GM18951 (cell line): ENCODE results near the gene LRRC4C.
"Not testable (repeated sequence)": the region's sequence is repeated elsewhere in the genome, so short reads cannot be mapped to it uniquely, and the experiment has no call there.

ENCODE experiments used
- POLR2A ChIP-seq: IDR thresholded peaks from 4 replicates; pipeline ENCODE4 v1.6.1; 2011; ENCODE audit warnings: mild to moderate bottlenecking; ENCODE audit not compliant: insufficient read length, insufficient read depth; ENCODE audit errors: extremely low read depth
- in situ Hi-C: fragments of 300-500 bp; cut with MboI; formaldehyde crosslinking; loops from one replicate; pipeline ENCODE4 v1.12.0; 2022; ENCODE audit warnings: low sequenced_read_pairs, mixed read lengths, inconsistent platforms; ENCODE audit not compliant: unreplicated experiment

Gene LRRC4C

GRCh38 chr11:40190294-40190693 is 1269.2 kb downstream of the LRRC4C start:
- in situ Hi-C loops = no loop called here
- no peak for TF ChIP-seq POLR2A

DNA sequence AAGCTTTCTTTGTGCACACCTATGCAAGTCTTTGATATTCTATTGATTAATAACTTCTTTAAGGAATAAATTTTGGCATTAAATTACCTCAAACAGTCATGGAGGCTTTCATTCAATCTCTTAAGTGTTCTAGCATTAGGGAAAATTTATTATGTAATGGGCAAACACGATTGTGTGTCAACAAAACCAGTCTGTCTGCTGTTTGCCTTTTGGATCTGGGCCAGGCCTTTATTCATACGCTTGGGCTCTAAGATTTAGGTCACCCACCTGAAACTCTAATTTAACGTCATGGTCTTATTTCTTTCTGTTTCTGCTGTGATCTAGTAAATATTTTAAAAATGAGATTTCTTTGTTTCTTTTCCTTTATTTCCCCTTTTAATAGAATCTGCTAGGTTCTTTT is 1270.6 kb downstream of the LRRC4C start:
- in situ Hi-C loops = no loop called here
- TF ChIP-seq POLR2A = no peak

- in situ Hi-C loops = no loop called here
- no peak for TF ChIP-seq POLR2A
Measured at GRCh38 chr11:40187295-40187694, 1272.2 kb downstream of the LRRC4C start.

DNA sequence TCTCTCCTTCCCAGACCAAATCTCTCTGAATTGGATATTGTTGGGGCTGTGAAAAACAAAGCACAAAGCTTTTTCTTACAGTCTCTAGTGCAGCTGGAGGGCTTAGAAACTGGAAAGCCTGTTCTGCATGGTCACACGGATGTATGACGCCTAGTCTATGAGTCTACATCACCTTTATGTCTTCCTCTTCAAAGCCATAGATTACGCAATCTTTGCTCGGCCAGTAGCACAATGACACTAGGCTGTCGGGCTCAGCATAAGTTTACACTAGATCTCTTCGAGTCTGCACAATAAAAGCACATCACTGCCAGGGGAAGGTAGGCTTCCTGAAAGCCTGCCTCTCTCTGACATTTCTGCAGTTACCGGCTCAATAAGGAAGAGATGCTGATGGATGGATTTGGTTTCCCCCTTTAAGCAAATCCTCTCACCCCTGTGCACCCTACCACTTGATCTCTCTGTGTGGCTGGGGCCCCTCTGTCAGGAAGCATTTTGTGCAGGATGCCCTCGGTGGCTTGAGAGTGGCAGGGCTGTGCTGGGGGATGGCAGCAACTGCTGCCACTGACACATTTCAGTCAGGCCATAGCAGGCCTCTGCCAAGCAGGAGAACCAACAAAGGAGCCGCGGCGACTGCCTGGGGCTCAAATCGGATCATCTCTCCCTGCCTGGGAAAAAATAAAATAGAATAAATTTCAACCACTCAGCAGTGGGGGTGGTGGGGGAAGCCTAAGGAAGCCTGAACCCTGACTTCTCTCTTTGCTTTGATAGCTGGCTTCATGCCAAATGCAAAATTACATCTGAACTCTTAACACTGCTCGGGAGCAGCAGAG is 1272.8 kb downstream of the LRRC4C start:
- in situ Hi-C loops = no loop called here
- no peak for TF ChIP-seq POLR2A

GRCh38 chr11:40185793-40186192 is 1273.7 kb downstream of the LRRC4C start:
- in situ Hi-C loops = no loop called here
- no peak for TF ChIP-seq POLR2A

DNA sequence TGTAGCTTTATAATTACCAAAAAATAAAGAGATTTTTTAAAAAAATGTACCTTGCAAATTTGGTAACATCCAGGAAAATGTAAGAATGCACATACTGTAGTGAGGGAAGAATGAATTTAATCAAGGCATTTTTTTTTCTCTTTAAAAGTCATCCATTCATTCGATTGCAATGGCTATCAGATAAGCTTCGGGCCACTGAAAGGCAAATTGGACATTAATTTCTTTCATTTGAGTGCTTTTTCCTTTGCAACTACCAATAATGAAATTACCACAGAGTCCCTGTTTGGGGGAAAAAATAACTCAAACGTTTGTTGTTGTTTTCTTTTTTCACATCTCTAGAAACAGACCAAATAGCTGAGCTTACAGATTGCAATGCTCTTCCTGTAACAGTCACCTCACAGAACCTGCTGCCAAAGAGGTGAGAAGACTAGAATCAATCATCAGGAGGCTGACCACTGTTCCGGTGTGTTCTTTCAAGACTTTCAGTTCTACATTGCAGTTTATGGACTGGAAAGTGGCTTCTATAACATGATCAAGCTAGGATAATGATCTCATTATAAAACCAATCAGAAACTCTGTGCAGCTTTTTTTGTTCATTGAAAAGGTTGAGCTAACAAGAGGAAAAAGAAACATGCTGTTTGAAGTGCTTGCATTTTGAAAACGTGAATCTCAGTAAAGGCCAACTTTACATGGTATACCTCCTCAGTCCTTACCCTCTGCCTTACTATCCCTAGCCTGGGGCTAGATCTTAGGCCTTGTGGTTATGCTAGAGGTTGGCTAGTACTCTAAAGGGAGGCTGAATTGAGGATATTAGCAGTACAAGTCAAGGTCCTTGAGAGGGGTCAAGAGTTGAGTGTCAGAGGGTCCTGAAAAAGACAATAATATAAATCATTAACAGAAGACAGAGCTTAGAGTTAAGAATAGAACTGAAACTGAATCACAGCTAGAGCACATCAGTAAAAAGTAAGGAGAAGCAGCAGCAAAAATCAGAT is 1276.1 kb downstream of the LRRC4C start:
- TF ChIP-seq POLR2A = no peak
- in situ Hi-C loops = no loop called here

- in situ Hi-C loops = no loop called here
Measured at GRCh38 chr11:40179541-40179940, 1279.9 kb downstream of the LRRC4C start.

DNA sequence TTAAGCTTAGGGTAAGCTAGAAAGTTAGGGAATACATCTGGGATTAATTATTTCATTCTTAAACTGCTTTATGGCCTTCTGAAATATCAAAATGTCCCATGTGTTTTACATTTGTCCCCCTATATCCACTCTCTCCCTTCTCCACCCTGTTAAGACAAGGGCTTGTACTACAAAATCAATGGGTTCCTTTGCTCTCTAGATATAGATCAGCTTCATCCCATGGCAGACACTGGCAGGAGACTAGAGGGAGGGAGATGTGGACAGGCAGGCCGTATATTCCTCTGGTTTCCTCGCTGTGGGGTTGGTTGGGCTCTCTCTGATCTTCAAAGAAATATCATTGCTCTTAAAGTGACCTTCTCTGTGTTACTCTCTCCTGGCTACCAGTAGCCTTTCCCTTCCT is 1281.0 kb downstream of the LRRC4C start:
- TF ChIP-seq POLR2A = no peak
- in situ Hi-C loops = no loop called here

More at GRCh38 chr11:40179541-40179940, 1279.9 kb downstream of the LRRC4C start:
- no peak for TF ChIP-seq POLR2A

- TF ChIP-seq POLR2A = no peak
- in situ Hi-C loops = no loop called here
Measured at GRCh38 chr11:40175980-40176379, 1283.5 kb downstream of the LRRC4C start.

DNA sequence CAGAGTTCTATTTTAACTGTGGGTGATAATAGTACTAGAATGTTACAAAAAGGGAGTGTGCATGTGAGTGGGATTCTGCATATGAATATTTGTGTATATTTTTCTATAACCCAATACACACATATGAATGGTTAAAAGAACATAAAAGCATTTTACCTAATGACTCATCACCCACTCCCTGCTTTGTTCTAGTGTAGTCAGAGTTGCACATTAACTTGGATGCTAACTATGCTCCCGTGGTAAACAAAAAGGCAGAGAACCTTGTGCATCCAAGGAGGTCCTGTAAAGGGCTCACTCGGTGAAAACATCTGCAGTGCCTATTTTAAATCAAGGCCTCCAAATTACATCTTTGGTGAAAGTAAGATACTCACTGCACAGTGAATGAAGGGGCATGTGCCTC is 1289.4 kb downstream of the LRRC4C start:
- in situ Hi-C loops = no loop called here
- TF ChIP-seq POLR2A = no peak

DNA sequence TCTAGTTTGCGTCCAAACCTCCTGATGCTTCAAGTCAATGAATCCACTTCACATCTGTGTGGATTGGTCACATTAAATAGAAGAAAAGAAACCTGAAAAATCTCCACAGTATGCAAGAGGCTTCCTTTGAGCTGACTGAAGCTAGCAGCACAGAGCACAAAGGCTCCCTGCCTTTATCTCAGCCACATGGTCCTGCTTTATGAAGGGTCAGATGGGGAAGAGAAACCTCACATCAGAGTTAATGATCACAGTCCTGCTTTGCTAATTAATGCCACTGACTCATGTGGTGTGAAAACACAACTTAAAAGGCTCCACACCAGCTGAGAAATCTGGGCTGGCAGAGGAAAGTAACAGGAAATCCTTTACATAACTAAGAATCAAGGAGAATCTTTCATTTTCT is 1291.0 kb downstream of the LRRC4C start:
- no peak for TF ChIP-seq POLR2A
- in situ Hi-C loops = no loop called here

- in situ Hi-C loops = not testable (repeated sequence)
Measured at GRCh38 chr11:40167805-40168204, 1291.6 kb downstream of the LRRC4C start.

DNA sequence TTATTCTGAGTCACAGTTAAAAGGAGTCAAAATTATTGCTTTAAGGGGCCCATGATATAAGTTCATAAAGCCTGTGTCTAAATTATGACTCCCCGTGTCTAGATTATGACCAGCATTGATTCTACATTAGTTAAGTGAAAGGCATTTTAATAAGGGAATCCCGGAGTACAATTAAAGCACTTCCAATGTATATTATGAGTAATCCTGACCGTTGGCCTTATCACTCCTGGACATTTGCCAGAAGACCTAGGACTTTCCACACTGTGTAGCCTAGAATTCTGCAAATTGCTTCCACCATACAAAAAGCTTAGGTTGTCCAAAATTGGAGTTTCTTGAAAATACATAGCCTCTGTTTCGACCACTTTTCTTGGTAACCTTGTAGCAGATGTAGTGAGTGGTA is 1292.6 kb downstream of the LRRC4C start:
- no peak for TF ChIP-seq POLR2A
- in situ Hi-C loops = no loop called here
